PC-9 (cell line): Measurements from ENCODE around the gene CYFIP1. TPM values are rescaled to one million over a fixed set of nuclear protein-coding genes. Genes with fewer than 3 reads are reported as not detected.

Source experiments
- BruUV-seq: library from RNA; stranded (reverse); fragments of 400-500 nt; replicated peaks from 2 replicates; lab custom pipeline; 2021; lab: Mats Ljungman, UMichigan
- CTCF ChIA-PET: fragments of 300-600 bp; sonication (Branson Sonifier 250); formaldehyde crosslinking; loops from one replicate; lab custom pipeline; 2022; ENCODE audit warnings: antibody characterized with exemption; lab: Charles Lee
- POLR2A ChIA-PET: fragments of 300-600 bp; sonication (Branson Sonifier 250); formaldehyde crosslinking; loops from one replicate; lab custom pipeline; 2022; ENCODE audit warnings: antibody characterized with exemption; ENCODE audit not compliant: unreplicated experiment; lab: Charles Lee
- DNase-seq, 2 experiments: peaks; one replicate each; pipeline versions ENCODE4 v3.0.0 to v3.0.0-alpha.2; 2015 to 2022; ENCODE audit warnings: mixed read lengths in 1 of 2
- H2AFZ ChIP-seq: fragments of 200-600 bp; sonication (generic); 2 replicates; pipeline ENCODE4 v1.8.1; 2017; ENCODE audit warnings: antibody characterized with exemption
- H3F3A ChIP-seq: fragments of 200-600 bp; sonication (generic); 2 replicates; pipeline ENCODE4 v1.8.1; 2017; ENCODE audit warnings: antibody characterized with exemption, mild to moderate bottlenecking, low read depth; ENCODE audit not compliant: insufficient read depth
- H3K27ac ChIP-seq: fragments of 200-600 bp; sonication (generic); 2 replicates; pipeline ENCODE4 v1.6.1; 2016; ENCODE audit warnings: mixed run types
- H3K27me3 ChIP-seq: fragments of 200-600 bp; sonication (generic); 2 replicates; pipeline ENCODE4 v1.6.1; 2016; ENCODE audit warnings: low read depth, mixed run types; ENCODE audit not compliant: insufficient read depth
- H3K36me3 ChIP-seq: fragments of 200-600 bp; sonication (generic); 2 replicates; pipeline ENCODE4 v1.6.1; 2016; ENCODE audit warnings: low read depth, mixed run types
- H3K4me1 ChIP-seq: fragments of 200-600 bp; sonication (generic); replicated peaks from 2 replicates; pipeline ENCODE4 v1.6.1; 2016; ENCODE audit warnings: mixed run types; ENCODE audit not compliant: insufficient read depth
- H3K4me2 ChIP-seq: fragments of 200-600 bp; sonication (generic); 2 replicates; pipeline ENCODE4 v1.6.1; 2017; ENCODE audit warnings: mixed run types
- H3K4me3 ChIP-seq: fragments of 200-600 bp; sonication (generic); 2 replicates; pipeline ENCODE4 v1.6.1; 2016; ENCODE audit warnings: mixed run types
- H3K79me2 ChIP-seq: fragments of 200-600 bp; sonication (generic); 2 replicates; pipeline ENCODE4 v1.6.1; 2017; ENCODE audit warnings: low read depth, mixed run types
- H3K9me2 ChIP-seq: fragments of 200-600 bp; sonication (generic); 2 replicates; pipeline ENCODE4 v1.8.1; 2017; ENCODE audit warnings: mild to moderate bottlenecking; ENCODE audit not compliant: insufficient read depth
- H3K9me3 ChIP-seq: fragments of 200-600 bp; sonication (generic); 2 replicates; pipeline ENCODE4 v1.8.1; 2016; ENCODE audit warnings: low read depth; ENCODE audit not compliant: insufficient read depth
- H4K20me1 ChIP-seq: fragments of 200-600 bp; sonication (generic); 2 replicates; pipeline ENCODE4 v1.8.1; 2017; ENCODE audit not compliant: insufficient read depth
- EZH2 ChIP-seq: fragments of 200-600 bp; sonication (generic); IDR thresholded peaks from 2 replicates; pipeline ENCODE4 v1.8.0; 2017; ENCODE audit warnings: antibody characterized with exemption, low read depth
- intact Hi-C: fragments of 100-400 bp; cut with micrococcal nuclease; formaldehyde crosslinking; loops from one replicate; pipeline ENCODE4 v1.10.0; 2022; ENCODE audit not compliant: unreplicated experiment
- total RNA-seq: library from RNA; stranded (reverse); gene quantifications from 2 replicates; pipeline ENCODE4 v1.2.3, GENCODE V29; 2021
- TF ChIP-seq, protein P1 (sequence below): fragments of 200-600 bp; sonication (generic); conservative IDR thresholded peaks from 2 replicates; pipeline ENCODE4 v1.6.1; 2017; ENCODE audit warnings: mixed run types, antibody characterized with exemption, mild to moderate bottlenecking, moderate library complexity

Gene CYFIP1
- total RNA-seq, 1 experiment from 2014 or later = 114 TPM

GRCh38 chr15:22845289-22845900, 134.8 kb downstream of the CYFIP1 start:
- BruUV-seq = no TSS peak
- Histone ChIP-seq H2AFZ (no peak overlapping the region), H3K79me2 (peaks cover 82% of the 10 kb centered on the region), H3F3A (no peaks in the 10 kb centered on the region; the same call in 1 of the 2 replicates), H3K4me1 (peaks cover 5% of the 10 kb centered on the region), H4K20me1 (peaks cover 51% of the 10 kb centered on the region), H3K9me2 (no peaks in the 10 kb centered on the region), H3K4me2 (no peak overlapping the region), H3K4me3 (no peak overlapping the region), H3K27ac (no peak overlapping the region), H3K27me3 (no peaks in the 10 kb centered on the region), H3K9me3 (no peaks in the 10 kb centered on the region), H3K36me3 (no peaks in the 10 kb centered on the region)
- CTCF ChIA-PET = no interaction called here
- DNase-seq = no peak
- intact Hi-C loops = no loop called here
- POLR2A ChIA-PET = no interaction called here
- TF ChIP-seq, protein P1, sequence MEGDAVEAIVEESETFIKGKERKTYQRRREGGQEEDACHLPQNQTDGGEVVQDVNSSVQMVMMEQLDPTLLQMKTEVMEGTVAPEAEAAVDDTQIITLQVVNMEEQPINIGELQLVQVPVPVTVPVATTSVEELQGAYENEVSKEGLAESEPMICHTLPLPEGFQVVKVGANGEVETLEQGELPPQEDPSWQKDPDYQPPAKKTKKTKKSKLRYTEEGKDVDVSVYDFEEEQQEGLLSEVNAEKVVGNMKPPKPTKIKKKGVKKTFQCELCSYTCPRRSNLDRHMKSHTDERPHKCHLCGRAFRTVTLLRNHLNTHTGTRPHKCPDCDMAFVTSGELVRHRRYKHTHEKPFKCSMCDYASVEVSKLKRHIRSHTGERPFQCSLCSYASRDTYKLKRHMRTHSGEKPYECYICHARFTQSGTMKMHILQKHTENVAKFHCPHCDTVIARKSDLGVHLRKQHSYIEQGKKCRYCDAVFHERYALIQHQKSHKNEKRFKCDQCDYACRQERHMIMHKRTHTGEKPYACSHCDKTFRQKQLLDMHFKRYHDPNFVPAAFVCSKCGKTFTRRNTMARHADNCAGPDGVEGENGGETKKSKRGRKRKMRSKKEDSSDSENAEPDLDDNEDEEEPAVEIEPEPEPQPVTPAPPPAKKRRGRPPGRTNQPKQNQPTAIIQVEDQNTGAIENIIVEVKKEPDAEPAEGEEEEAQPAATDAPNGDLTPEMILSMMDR = no peak
- TF ChIP-seq EZH2 = no peak

- Histone ChIP-seq H2AFZ (no peak overlapping the region), H3K27ac (no peak overlapping the region), H4K20me1 (peaks cover 49% of the 10 kb centered on the region), H3K9me3 (no peaks in the 10 kb centered on the region), H3K4me2 (no peak overlapping the region), H3K36me3 (no peaks in the 10 kb centered on the region), H3K9me2 (no peaks in the 10 kb centered on the region), H3K4me1 (peaks cover 7% of the 10 kb centered on the region), H3K27me3 (no peaks in the 10 kb centered on the region), H3F3A (no peaks in the 10 kb centered on the region; the same call in 1 of the 2 replicates), H3K79me2 (peaks cover 83% of the 10 kb centered on the region), H3K4me3 (no peak overlapping the region)
- POLR2A ChIA-PET = interaction anchor here (0.6 kb wide), 1 partner anchor 11 kb away, joined by 3 read pairs; no protein-coding TSS in a partner anchor
- TF ChIP-seq, protein P1 = no peak
- TF ChIP-seq EZH2 = no peak
- no TSS peak for BruUV-seq
- intact Hi-C loops = no loop called here
- DNase-seq = no peak
- CTCF ChIA-PET = no interaction called here
Measured at GRCh38 chr15:22844421-22845288, 135.5 kb downstream of the CYFIP1 start.

DNA sequence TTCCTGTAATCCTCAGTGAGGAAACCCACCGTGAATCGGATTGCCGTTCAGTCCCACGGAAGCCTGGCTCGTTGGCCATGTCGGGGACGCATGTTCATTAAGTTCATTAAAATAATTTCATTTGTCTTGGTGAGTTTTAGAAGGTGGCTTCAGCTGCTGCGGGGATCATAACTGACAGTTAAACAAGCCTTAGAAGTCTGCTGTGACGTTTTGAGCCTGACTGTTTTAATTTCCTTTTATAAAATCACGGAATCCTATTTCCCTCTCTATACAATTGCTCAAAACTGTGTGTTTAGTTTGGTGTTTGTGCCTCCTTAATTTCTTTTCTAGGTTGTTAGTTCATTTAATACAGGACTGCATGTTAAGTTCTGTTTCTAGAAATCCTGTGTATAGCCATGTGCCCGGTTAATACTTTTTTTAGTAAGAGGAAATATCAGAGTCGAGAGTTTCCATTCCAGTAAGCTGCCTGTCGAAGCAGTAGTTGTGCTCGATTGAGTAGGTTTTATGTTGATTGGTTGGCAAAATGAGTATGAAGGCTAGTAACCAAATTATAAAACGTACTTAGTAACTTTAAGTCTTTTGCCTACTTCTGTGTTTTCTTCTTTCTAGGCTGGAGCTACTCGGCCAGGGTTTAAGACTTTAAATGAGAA, 141.0 kb downstream of the CYFIP1 start:
- CTCF ChIA-PET = no interaction called here

More for the DNA sequence above, 141.0 kb downstream of the CYFIP1 start:
- POLR2A ChIA-PET = no interaction called here
- H3K4me1 ChIP-seq = peaks cover 7% of the 10 kb centered on the region
- peaks cover 55% of the 10 kb centered on the region for H3K79me2 ChIP-seq
- H3K4me2 ChIP-seq = peak overlapping the region; percentile 98
- no peaks in the 10 kb centered on the region for H3K9me2 ChIP-seq
- no peaks in the 10 kb centered on the region for H3K36me3 ChIP-seq
- peak overlapping the region; percentile 80 for H2AFZ ChIP-seq
- BruUV-seq = no TSS peak
- TF ChIP-seq EZH2 = no peak
- TF ChIP-seq, protein P1 = no peak
- H3K4me3 ChIP-seq = peak overlapping the region; percentile 96
- no peaks in the 10 kb centered on the region for H3K27me3 ChIP-seq
- peaks cover 13% of the 10 kb centered on the region for H3F3A ChIP-seq
- H4K20me1 ChIP-seq = peaks cover 20% of the 10 kb centered on the region; the same call in 1 of the 2 replicates
- H3K27ac ChIP-seq = peak overlapping the region; percentile 80
- DNase-seq = no peak
- intact Hi-C loops = loop anchor here (2.0 kb wide), 1 partner anchor 140 kb away; no protein-coding TSS in a partner anchor
- H3K9me3 ChIP-seq = no peaks in the 10 kb centered on the region
